ENCODE measurements around the gene PRG3. TPM values are rescaled to one million over a fixed set of nuclear protein-coding genes. Genes with fewer than 3 reads are reported as not detected.

The PRG3 gene
- total RNA-seq (2014; rRNA removed): not detected in 2 replicates
- polyA plus RNA-seq (2012): not detected

GRCh38 chr11:57380975-57381374, at the start of gene PRG3:
Gene PRG3, minus strand, starts transcription at chr11:57381150. Its CDS starts 442 bp downstream, at chr11:57380708.
- DNase-seq (ENCODE audit: low read depth): no peak

- DNase-seq (ENCODE audit: low read depth): no peak
Observed at GRCh38 chr11:57429946-57430345, 49.0 kb upstream of the PRG3 start.

- no peak for DNase-seq (ENCODE audit: low read depth)
Observed at GRCh38 chr11:57428643-57429042, 47.7 kb upstream of the PRG3 start.

- peak; percentile 83 for DNase-seq (ENCODE audit: low read depth)
Observed at GRCh38 chr11:57427727-57428082, 46.8 kb upstream of the PRG3 start.

GRCh38 chr11:57426929-57427726, 46.2 kb upstream of the PRG3 start, which contains the start of gene SLC43A3:
Gene SLC43A3, minus strand, starts transcription at chr11:57427121. Its CDS starts 949 bp downstream, at chr11:57426172.
- peak; percentile 97 for DNase-seq (ENCODE audit: low read depth)

GRCh38 chr11:57426439-57426928, 45.5 kb upstream of the PRG3 start:
- no peak for DNase-seq (ENCODE audit: low read depth)

- peak; percentile 33 for DNase-seq (ENCODE audit: low read depth)
Observed at GRCh38 chr11:57425565-57426438, 44.9 kb upstream of the PRG3 start.

GRCh38 chr11:57424792-57425564, 44.0 kb upstream of the PRG3 start:
- DNase-seq (ENCODE audit: low read depth): peak; percentile 96

GRCh38 chr11:57424137-57424791, 43.3 kb upstream of the PRG3 start:
- DNase-seq (ENCODE audit: low read depth): no peak

GRCh38 chr11:57422669-57423068, 41.7 kb upstream of the PRG3 start:
- DNase-seq (ENCODE audit: low read depth): no peak

GRCh38 chr11:57421805-57422204, 40.9 kb upstream of the PRG3 start:
- no peak for DNase-seq (ENCODE audit: low read depth)

- no peak for DNase-seq (ENCODE audit: low read depth)
Observed at GRCh38 chr11:57421066-57421465, 40.1 kb upstream of the PRG3 start.

GRCh38 chr11:57419146-57419545, 38.2 kb upstream of the PRG3 start:
- no peak for DNase-seq (ENCODE audit: low read depth)

GRCh38 chr11:57418131-57418530, 37.2 kb upstream of the PRG3 start:
- DNase-seq (ENCODE audit: low read depth): peak; percentile 19

GRCh38 chr11:57417056-57417455, 36.1 kb upstream of the PRG3 start:
- no peak for DNase-seq (ENCODE audit: low read depth)

- no peak for DNase-seq (ENCODE audit: low read depth)
Observed at GRCh38 chr11:57416436-57416835, 35.5 kb upstream of the PRG3 start.

GRCh38 chr11:57414612-57415212, 33.8 kb upstream of the PRG3 start:
- DNase-seq (ENCODE audit: low read depth): no peak

- DNase-seq (ENCODE audit: low read depth): no peak
Observed at GRCh38 chr11:57413681-57414080, 32.7 kb upstream of the PRG3 start.

GRCh38 chr11:57410287-57410686, 29.3 kb upstream of the PRG3 start:
- DNase-seq (ENCODE audit: low read depth): peak; percentile 78

- DNase-seq (ENCODE audit: low read depth): no peak
Observed at GRCh38 chr11:57409321-57410100, 28.6 kb upstream of the PRG3 start.
